Keratinocyte (primary cell): ENCODE data around the gene BLOC1S4. TPM values are rescaled to one million over a fixed set of nuclear protein-coding genes. Genes with fewer than 3 reads are reported as not detected.

ENCODE experiments used
- DNase-seq: peaks from one replicate; pipeline ENCODE4 v3.0.0-alpha.2; 2011; ENCODE audit warnings: low read depth, missing footprints, low spot score
- FAIRE-seq: peaks from 2 replicates; lab custom pipeline; 2011; peaks lifted over from hg19 to GRCh38; lab: Jason Lieb, UNC
- H2AFZ ChIP-seq: 2 replicates; pipeline ENCODE4 v1.6.0; 2012; ENCODE audit warnings: low read length, control low read depth, inconsistent platforms; ENCODE audit not compliant: control insufficient read depth
- H3K27ac ChIP-seq: 2 replicates; pipeline ENCODE4 v1.5.1; 2011; ENCODE audit warnings: low read length; ENCODE audit not compliant: control insufficient read depth, insufficient read depth
- H3K27me3 ChIP-seq: 3 replicates; pipeline ENCODE4 v1.6.0; 2011; ENCODE audit warnings: low read length; ENCODE audit not compliant: control insufficient read depth, insufficient read depth; ENCODE audit errors: extremely low read depth
- H3K36me3 ChIP-seq, 2 experiments: 2 replicates in 1 of 2; 3 replicates in 1 of 2; pipeline ENCODE4 v1.5.1; 2011; ENCODE audit warnings: low read length in 2 of 2, mild to moderate bottlenecking in 1 of 2; ENCODE audit not compliant: control insufficient read depth in 2 of 2, insufficient read depth in 2 of 2; ENCODE audit errors: extremely low read depth in 1 of 2
- H3K4me1 ChIP-seq: 3 replicates; pipeline ENCODE4 v1.5.1; 2011; ENCODE audit warnings: low read length; ENCODE audit not compliant: control insufficient read depth, insufficient read depth; ENCODE audit errors: extremely low read depth
- H3K4me2 ChIP-seq: 3 replicates; pipeline ENCODE4 v1.6.0; 2011; ENCODE audit warnings: low read depth, low read length; ENCODE audit not compliant: control insufficient read depth, insufficient read depth; ENCODE audit errors: extremely low read depth
- H3K4me3 ChIP-seq, 3 experiments: fragments of 200-600 bp in 1 of 3; sonication (generic) in 1 of 3; 2 replicates in 2 of 3; 3 replicates in 1 of 3; pipeline ENCODE4 v1.5.1; 2011 to 2016; ENCODE audit warnings: low read length in 3 of 3, mild to moderate bottlenecking in 3 of 3, control low read depth in 2 of 3, inconsistent platforms in 1 of 3, low read depth in 1 of 3, mixed read lengths in 1 of 3, mixed run types in 1 of 3, moderate library complexity in 1 of 3; ENCODE audit not compliant: control insufficient read depth in 2 of 3, insufficient read depth in 2 of 3; ENCODE audit errors: extremely low read depth in 1 of 3
- H3K79me2 ChIP-seq: 2 replicates; pipeline ENCODE4 v1.6.0; 2012; ENCODE audit warnings: low read length; ENCODE audit not compliant: control insufficient read depth, insufficient read depth
- H3K9ac ChIP-seq: 3 replicates; pipeline ENCODE4 v1.6.0; 2011; ENCODE audit warnings: low read length; ENCODE audit not compliant: control insufficient read depth, insufficient read depth; ENCODE audit errors: extremely low read depth
- H3K9me1 ChIP-seq: 3 replicates; pipeline ENCODE4 v1.6.0; 2011; ENCODE audit warnings: low read length; ENCODE audit not compliant: control insufficient read depth, insufficient read depth; ENCODE audit errors: extremely low read depth
- H3K9me3 ChIP-seq: 2 replicates; pipeline ENCODE4 v1.5.1; 2012; ENCODE audit warnings: low read depth, low read length; ENCODE audit not compliant: control insufficient read depth
- H4K20me1 ChIP-seq: 3 replicates; pipeline ENCODE4 v1.6.0; 2011; ENCODE audit warnings: low read length; ENCODE audit not compliant: control insufficient read depth, insufficient read depth; ENCODE audit errors: extremely low read depth
- EZH2 ChIP-seq: IDR thresholded peaks from one replicate; pipeline ENCODE4 v1.6.1; 2012; ENCODE audit warnings: inconsistent platforms, mild to moderate bottlenecking, low read length, moderate library complexity
- dilution Hi-C: fragments of 300-500 bp; cut with MboI; formaldehyde crosslinking; loops from one replicate; pipeline ENCODE4 v1.7.0; 2020; ENCODE audit warnings: low sequenced_read_pairs; ENCODE audit not compliant: extremely low pct_ligation_motif_present
- polyA plus RNA-seq, 5 experiments: library from polyadenylated mRNA; depleted of rRNA in 3 of 5; stranded (reverse) in 3 of 5; stranded (forward) in 1 of 5; unstranded in 1 of 5; fragments of >200 nt; gene quantifications; 1 replicate in 1 of 5; 2 replicates in 3 of 5; 3 replicates in 1 of 5; pipeline versions ENCODE4 v1.2.1 to v1.2.3, GENCODE V29; 2011 to 2012; ENCODE audit warnings: missing spikeins in 2 of 5, low read depth in 1 of 5, low replicate concordance in 1 of 5
- TF ChIP-seq, protein P1 (sequence below), 3 experiments: IDR thresholded peaks in 1 of 3; conservative IDR thresholded peaks in 1 of 3; optimal IDR thresholded peaks in 1 of 3; 2 replicates in 2 of 3; 3 replicates in 1 of 3; pipeline versions ENCODE3 to v1.5.1; 2011; ENCODE audit warnings: low read length in 3 of 3, mild to moderate bottlenecking in 3 of 3, moderate library complexity in 2 of 3, control low read depth in 1 of 3, inconsistent platforms in 1 of 3; ENCODE audit not compliant: insufficient read depth in 2 of 3; ENCODE audit errors: extremely low read depth in 1 of 3

The BLOC1S4 gene
- polyA plus RNA-seq, 1 donor (not counting 4 experiments of a cell fraction or from before 2014, with no cell fraction given), result 11.7 TPM

DNA sequence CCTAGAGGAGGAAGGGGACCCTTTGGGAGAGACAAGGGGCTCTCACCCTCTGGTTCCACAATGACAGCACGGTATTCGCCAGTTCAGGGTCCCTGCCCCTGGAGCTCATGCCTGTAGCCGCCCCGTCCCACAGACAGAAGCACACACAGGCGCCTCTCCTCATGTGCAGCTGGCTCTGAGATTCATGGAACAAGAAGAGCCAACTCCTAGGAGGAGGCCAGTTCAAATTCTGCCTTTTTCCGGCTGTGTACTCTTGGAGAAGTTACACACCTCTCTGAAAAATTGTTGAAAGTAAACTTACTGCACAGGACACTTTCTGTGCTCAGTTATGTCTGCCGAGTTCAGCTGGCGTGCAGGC is 15.3 kb downstream of the BLOC1S4 start:
- no peak for TF ChIP-seq EZH2
- TF ChIP-seq, protein P1, sequence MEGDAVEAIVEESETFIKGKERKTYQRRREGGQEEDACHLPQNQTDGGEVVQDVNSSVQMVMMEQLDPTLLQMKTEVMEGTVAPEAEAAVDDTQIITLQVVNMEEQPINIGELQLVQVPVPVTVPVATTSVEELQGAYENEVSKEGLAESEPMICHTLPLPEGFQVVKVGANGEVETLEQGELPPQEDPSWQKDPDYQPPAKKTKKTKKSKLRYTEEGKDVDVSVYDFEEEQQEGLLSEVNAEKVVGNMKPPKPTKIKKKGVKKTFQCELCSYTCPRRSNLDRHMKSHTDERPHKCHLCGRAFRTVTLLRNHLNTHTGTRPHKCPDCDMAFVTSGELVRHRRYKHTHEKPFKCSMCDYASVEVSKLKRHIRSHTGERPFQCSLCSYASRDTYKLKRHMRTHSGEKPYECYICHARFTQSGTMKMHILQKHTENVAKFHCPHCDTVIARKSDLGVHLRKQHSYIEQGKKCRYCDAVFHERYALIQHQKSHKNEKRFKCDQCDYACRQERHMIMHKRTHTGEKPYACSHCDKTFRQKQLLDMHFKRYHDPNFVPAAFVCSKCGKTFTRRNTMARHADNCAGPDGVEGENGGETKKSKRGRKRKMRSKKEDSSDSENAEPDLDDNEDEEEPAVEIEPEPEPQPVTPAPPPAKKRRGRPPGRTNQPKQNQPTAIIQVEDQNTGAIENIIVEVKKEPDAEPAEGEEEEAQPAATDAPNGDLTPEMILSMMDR (optimal IDR thresholded peaks at IDR 0.05 in 1 of 3, IDR thresholded peaks at IDR 0.05 in 1 of 3, conservative IDR thresholded peaks at IDR 0.05 in 1 of 3; ENCODE audit: extremely low read depth in 1 of 3, insufficient read depth in 2 of 3, low read length in 3 of 3), result no peak
- Histone ChIP-seq H3K4me2 (no peak overlapping the region), H3K27ac (no peak overlapping the region), H3K27me3 (no peaks in the 10 kb centered on the region), H3K9me1 (no peaks in the 10 kb centered on the region), H4K20me1 (no peaks in the 10 kb centered on the region), H2AFZ (no peak overlapping the region), H3K79me2 (no peaks in the 10 kb centered on the region), H3K36me3 (no peaks in the 10 kb centered on the region), H3K4me1 (peaks cover 9% of the 10 kb centered on the region), H3K4me3 (no peak overlapping the region), H3K9me3 (no peaks in the 10 kb centered on the region), H3K9ac (no peak overlapping the region)
- dilution Hi-C loops, result no loop called here
- no peak for FAIRE-seq
- no peak for DNase-seq

- Histone ChIP-seq H3K4me1 (peaks cover 9% of the 10 kb centered on the region), H3K27ac (no peak overlapping the region), H2AFZ (no peak overlapping the region), H3K27me3 (no peaks in the 10 kb centered on the region), H3K9me1 (no peaks in the 10 kb centered on the region), H3K4me3 (no peak overlapping the region), H4K20me1 (no peaks in the 10 kb centered on the region), H3K79me2 (no peaks in the 10 kb centered on the region), H3K9ac (no peak overlapping the region), H3K36me3 (no peaks in the 10 kb centered on the region), H3K4me2 (no peak overlapping the region), H3K9me3 (no peaks in the 10 kb centered on the region)
- dilution Hi-C loops, result no loop called here
- TF ChIP-seq, protein P1 (optimal IDR thresholded peaks at IDR 0.05 in 1 of 3, IDR thresholded peaks at IDR 0.05 in 1 of 3, conservative IDR thresholded peaks at IDR 0.05 in 1 of 3; ENCODE audit: extremely low read depth in 1 of 3, insufficient read depth in 2 of 3, low read length in 3 of 3), result no peak
- TF ChIP-seq EZH2, result no peak
- DNase-seq, result no peak
- FAIRE-seq, result no peak
Observed at GRCh38 chr4:6731780-6732179, 15.8 kb downstream of the BLOC1S4 start.
